GOT3 (cell line): ENCODE results near the gene CACNB3.

Experiments
- DNase-seq: peaks from one replicate; lab custom pipeline; 2025; ENCODE audit warnings: mixed read lengths; lab: John Stamatoyannopoulos, UW

The CACNB3 gene

DNA sequence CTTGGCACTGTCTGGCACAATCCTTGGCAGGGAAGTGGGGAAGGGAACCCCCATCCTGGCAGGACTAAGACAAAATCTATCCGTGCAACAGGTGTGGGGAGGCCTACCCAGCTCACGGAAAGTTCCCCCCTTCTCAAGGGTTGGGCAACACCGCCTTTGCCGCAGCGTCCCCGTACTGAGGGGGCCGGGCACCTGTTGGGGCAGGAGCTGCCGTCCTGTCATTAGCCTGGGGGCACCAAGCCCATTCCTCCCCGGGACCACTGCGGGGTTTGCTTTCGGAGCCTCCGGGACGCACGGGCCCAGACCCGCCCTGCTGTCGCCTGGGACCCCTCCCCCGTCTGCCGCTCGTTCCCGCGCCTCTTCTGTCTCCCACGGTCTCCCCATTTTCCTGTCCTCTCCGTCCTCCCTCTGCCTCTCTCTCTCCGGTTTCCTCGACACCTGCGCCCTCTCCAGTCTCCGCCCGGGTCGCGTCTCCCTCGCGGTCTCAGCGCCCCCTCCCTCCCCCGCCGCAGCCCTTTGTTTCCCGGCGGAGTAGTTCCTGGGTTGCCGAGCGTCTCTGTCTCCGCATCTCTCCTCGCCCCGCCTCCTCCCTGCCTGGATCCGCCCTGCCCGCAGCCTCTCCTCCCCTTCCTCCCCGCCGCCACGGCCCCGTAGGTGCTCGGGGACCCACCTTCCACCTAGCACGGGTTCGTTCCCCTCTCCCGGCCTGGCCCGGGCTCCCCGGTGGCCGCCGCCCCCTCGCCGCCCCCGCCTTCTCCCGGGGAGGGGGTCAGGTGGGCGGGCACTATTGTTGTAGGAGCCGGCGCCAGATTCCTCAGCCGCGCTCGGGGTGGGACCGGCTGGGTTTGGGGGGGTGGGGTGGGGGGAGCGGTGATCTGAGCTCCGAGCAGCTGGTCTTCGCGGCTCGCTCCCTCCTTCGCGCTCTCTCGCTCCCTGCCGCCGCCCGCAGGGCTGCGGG lies at the start of gene CACNB3:
TSS of gene CACNB3 (plus strand) at position 624 of the 958 bp plus-strand sequence. CDS start 434 bp downstream, outside the sequence.
- DNase-seq = no peak

DNA sequence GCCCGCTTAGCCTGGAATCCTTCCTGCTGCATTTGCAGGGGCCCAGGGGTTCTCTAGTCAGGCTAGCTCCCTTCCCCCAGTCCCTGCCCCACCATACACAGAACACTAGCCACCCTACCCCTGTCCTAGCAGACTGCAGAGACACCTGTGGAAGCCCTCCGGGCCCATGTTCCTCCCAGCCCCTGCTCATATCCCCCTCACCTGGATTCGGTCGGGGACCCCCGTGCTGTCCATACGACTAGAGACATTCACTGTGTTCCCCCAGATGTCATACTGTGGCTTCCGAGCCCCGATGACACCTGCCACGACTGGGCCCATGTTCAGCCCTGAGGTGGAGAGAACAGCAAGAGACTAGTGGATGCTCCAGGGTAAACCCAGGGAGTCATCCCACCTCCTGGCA lies 49.6 kb upstream of the CACNB3 start:
- DNase-seq = no peak

DNA sequence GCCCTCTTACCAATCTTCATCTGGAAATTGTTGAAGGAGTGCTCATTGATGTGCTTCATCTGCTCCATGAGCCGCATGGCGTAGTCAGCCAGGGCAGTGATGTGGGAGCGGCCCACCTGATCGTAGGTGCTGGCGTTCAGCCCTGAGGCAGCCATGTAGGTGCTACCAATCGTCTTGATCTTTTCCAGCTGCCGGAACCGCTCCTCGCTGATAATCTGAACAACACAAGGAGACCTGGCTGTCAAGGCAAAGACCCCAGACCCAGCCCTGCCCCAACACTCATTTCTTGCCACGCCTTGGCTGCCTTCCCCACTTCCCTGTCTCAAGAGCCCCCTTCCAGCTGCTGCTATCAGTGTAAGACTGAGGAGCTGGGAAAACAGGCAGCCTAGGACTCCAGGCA lies 47.5 kb upstream of the CACNB3 start:
- DNase-seq = no peak

DNA sequence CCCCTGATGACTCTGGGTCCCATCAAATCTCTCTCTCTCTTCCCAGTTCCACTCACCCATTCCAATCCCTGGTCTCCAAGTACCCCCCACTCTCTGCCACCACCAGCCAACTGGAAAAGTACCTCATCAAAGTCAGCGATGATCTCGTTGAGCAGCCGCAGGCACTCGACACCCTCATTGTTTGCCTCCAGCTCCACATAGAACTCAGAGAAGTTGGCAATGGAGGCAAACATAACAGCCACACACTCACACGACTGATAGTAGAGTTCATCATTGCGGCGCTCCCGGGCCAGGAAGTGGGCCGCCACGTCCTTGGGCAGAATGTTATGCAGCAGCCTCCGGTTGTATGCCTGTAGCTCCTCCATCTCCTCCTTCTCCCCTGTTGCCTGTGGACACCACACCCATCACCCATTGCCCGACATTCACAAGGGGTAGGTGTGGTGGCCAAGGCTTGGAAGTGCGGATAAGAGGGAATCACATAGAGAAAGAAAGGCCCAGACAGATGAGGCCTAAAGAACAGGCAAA lies 46.6 kb upstream of the CACNB3 start:
- DNase-seq = no peak

DNA sequence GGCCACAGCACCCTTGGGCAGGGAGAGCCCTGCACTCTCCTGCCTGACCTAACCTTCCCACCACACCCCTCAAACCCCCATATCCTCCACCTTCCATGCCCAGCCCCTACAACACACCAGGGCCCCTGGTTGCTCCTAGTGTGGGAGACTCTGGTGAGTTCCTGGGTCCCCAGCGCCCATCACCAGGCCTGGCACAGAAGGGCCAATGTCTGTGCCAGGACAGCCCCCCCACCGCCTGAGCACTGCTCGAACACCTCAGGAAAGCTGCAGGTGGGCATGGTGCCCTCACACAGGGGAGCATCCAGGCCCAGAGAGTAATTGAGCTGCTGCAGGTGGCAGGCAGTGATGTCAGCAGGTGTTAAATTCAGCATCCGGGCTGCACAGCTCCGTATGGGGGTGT lies 44.6 kb upstream of the CACNB3 start:
- no peak for DNase-seq

DNA sequence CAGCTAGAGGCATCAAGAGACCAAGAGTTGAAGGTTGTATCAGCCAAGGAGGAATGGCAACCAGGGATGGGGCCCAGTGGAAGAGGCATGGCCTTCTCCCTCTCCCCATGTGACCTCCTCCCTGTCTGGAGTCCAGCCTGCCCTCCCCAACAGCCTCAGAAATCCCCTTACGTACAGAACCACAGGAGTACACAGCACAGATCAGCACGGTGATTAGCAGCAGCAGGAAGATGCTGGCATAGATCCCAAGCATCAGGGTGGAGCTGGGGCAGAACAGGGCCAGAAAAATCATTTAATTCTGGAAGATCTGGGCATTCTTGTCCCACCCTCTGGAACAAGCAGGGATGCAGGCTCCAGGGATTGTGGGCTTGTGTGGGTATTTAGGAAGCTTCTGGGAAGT lies 43.8 kb upstream of the CACNB3 start:
- no peak for DNase-seq

DNA sequence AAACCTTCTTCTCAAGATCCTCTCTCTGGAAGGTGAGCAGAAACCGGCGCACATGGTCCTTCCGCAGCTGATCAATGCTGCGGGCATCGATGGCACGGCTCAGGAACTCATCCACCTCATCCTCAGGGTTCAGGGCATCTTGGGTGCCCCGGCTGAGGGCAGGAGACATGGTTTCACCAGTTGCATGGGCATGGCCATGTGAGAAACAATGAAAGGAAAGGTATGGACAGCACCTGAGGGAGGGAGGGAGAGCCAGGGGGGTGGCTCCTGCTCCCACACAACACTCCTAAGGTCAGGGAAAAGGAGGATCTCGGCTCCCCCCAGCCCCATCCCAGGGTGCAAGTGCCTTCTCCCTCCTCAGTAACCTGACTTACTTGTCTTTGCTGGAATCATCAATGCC lies 43.0 kb upstream of the CACNB3 start:
- no peak for DNase-seq

DNA sequence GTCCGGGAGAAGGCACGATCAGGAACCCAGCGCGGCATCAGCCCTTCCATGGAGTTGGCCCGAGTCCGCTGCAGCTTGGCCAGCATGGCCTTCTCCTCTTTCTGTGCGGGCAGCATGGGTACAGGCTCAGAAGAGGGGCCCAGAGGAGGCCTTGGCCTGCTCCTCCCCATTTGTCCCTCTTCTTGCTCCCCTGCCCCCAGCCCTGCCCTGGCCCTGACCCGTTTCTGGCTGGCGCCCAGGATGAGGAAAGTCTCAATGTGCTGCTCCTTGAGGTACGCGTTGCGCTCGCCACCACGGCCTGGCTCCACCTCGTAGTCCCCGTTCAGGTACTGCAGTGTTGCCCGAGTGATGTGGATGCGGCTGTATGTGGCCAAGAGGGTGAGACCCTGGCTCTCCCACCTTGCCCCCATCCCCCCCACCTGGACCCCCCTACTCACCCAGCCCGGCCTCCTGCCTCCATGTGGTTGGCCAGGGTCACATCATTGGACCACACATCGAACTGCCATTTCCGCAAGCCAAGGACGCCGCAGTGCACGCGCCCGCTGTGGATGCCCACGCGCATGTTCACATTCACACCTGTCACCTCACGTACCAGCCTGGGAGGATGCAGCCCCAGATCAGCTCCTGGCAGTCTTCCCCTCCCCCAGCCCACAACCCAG lies 42.2 kb upstream of the CACNB3 start:
- no peak for DNase-seq

DNA sequence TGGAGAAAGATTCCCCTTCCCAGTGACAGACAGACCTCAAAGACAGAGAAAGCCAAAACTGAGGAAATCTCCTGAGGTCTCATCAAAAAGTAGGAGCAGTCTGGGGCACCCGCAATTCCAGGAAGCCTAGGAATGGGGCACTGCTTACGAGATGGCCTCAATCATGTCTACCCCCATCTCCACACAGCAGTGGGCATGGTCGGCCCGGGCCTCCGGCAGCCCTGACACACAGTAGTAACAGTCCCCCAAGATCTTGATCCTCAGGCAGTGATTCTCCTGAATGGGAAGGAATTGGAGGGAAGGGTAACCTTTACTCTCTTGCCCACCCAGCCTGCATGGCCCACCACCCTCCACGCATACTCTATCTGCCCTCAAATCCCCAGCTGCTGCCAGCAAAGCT lies 41.3 kb upstream of the CACNB3 start:
- no peak for DNase-seq

DNA sequence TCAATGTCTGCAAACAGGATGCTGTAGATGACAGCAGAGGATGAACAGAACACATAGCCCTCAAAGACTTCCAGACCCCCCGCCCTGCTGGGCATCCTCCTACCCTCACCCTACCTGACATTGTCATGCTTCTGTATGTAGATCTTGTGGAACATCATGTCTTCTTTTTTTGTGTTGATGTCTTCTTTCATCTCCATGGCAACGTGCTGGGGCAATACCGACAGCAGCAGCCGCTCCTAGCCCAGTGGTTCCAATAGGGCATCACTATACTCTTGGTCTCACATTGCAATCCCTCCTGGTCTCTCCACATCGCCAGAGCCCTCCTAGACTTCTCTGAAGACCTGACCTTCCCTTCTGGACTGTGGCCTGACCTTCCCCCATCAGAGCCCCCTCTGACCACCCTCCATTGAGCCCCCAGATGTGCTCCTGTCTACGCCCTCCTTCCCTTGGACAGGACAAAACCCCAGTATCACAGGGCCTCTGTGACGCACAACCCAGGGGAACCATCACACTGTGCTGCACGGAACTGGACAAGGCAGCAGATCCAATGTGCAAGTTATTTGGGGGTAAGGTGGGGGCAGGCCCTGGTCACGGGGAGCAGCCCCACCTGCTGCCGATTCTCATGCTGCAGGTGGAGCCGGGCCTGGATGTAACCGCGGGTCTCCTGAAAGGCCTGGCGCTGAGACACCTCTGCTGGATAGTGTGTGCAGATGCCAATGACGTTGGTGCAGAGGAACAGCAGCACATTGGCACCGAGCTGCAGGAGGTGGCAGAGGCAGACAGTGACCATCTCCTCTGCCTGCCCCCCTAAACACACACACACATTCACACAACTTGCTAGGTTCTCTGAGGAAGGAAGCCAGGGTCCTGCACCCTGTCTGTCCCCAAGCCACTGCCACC lies 40.5 kb upstream of the CACNB3 start:
- no peak for DNase-seq

DNA sequence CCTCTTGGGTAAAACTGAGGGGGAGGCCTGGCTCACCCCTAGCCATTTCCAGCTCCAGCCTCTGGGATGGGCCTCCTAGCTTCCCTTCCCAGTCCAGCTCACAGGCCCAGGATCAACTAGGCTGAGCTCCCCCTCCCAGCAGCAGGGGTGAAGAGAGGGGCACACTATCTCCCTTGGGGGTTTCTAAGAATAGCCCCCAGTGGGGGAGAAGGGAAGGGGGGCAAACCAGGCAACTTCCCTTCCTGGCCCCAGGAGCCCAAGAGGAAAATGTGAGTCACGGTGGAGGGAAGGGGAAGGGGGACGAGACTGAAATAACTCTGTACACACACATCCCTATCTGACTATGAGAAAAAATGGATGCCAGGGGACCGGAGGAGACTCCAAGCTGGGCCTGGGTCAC lies 38.4 kb upstream of the CACNB3 start:
- no peak for DNase-seq

DNA sequence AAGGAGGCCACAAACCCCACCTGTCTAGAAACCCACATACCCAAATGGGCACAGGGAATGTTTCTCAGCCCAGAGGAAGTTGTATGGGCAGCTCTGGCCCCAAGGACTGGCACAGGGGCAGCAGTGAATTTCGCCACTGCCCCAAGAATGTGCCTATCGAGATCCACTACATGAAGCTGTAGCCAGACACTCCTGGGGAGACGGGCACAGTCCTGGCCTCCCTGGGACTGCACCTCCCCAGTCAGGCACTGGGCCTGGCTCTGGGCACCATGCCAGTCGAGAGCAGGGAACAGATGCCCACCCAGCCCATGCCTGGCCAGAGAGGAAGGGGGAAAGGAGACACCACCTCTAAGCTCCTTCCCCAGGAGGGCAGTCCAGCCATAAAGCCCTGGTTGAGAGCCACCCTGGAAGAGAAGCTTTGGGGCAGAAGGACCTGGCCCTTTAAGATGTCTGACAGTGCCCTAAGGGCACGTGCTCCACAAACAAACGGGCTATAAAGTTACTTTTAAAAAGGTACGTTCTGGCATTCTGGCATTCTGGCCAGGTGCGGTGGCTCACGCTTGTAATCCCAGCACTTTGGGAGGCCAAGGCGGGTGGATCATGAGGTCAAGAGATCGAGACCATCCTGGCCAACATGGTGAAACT lies 37.8 kb upstream of the CACNB3 start:
- no peak for DNase-seq

DNA sequence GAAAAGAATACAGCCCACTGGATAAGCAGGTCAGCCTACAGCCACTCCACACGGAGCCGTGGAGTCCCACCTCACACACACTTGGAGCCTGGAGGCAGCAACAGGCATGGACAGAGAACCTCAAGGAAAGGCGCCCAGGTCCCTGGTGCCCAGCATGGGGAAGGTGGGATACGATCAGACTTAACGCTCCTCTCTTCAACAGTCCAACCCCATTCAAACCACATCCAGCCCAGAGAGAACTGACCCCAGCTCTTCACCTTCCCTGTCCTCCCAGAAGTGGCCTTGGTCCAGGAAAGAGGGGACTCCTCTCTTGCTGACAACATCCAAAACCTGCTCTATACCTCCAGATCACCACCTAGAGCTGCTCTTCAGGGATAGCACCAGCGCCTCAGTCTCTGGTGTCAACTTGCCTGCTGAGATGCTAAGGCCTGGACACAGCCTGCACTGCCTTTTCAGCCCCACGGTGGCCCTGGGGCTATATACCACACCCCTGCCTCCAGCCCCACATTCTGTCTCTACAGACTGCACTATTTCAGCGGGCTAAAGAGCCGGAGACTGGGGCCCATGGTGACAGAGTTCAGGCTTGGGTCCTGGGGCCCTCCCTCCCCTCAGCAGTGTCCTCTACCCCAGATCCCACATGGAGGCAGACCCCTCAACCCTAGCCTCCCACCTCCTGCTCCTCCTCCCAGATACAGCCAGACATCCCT lies 36.4 kb upstream of the CACNB3 start:
- no peak for DNase-seq

DNA sequence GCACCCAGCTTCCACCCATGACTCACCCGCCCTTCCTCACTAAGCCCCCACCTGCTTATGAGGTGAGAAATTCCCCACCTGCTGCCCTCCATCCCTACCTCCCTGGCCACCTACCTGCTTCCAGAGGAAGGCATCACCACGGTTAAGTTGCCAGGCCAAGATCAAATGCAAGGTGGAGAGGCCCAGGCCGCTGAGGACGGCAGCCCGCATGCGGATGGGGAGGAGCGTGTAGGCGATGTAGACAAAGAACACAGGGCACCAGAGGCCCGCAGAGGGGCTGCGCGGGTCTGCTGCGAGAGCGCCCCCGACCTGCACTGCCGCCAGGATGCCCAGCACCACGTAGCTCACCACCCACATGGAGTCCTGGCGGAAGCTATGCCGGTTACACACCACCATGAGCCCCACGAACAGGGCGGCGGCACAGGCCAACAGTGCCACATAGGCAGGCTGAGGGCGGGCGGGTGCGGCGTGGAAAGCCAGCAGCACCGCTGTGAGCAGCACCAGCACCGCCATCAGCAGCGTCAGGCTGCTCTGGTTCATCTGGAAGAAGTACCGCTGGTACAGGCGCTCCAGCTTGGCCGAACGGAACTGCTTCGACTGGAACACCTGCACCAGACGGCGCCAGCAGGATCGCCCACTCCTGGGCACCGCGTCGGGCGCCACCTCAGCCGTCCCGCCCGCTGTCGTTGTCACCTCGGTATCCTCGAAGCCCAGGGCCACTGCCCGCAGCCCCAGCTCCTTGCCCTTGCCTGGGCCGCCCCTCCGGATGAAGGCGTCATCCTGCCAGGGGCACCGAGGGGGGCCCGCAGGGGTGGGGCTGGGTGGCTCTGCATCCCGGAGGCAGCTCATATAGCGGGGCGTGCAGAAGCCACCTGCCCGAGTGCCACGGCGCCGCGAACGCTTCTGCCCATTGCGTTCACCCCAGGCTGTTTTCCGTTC lies 35.6 kb upstream of the CACNB3 start:
- no peak for DNase-seq

DNA sequence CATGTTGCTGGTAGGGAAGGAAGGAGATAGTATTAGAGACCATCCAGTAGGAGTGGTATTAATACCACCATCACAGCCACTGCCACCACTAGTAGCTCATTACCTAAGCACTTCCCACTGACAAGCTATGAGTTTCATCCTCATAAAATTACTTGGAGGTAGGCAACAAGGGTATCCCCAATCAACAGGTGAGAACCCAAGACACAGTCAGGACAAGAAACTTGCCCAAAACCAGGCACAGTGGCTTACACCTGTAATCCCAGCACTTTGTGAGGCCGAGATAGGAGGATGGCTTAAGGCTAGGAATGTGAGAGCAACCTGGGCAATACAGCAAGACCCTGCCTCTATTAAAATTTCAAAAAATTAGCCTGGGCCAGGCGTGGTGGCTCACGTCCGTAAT lies 34.9 kb upstream of the CACNB3 start:
- DNase-seq = no peak

DNA sequence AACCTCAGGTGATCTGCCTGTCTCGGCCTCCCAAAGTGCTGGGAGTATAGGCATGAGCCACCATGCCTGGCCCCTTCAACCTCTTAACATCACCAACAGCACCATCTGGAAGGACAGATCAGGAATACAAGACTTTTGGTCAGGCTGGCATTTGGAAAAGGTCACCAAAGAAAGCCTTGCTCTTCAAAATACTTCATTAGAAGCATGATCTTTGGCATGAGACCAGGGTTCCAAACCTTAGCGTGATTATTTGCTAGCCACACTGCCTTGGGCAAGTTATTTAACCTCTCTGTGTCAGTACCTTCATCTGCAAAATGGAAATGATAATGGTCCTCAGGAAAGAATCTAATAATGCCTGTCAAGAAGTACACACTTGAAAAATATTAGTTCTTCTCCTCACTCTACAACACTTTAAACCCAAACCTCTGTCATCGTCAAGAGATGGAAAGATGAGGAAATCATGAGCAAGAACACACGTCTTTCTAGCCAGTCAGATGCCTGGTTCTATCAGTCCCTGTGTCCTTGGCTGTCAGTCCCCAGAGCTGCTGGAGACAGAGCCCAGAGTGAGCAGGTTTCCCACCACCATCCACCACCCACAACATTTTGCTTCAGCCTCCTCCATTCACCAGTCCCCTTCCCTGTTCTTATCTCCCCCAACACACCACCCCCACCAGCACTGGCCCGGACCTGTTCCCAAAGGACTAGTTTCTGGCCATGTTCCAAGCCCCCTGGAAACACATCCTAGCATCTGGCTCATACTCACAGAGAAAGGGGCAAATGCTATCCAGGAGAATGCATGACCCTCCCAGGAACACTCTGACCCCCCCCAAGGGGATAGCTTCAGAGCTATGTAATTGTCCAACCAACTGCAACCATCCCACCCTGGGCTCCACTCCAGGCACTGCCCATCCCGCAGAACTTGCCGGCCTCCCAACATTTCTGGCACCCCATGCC lies 31.4 kb upstream of the CACNB3 start:
- no peak for DNase-seq

DNA sequence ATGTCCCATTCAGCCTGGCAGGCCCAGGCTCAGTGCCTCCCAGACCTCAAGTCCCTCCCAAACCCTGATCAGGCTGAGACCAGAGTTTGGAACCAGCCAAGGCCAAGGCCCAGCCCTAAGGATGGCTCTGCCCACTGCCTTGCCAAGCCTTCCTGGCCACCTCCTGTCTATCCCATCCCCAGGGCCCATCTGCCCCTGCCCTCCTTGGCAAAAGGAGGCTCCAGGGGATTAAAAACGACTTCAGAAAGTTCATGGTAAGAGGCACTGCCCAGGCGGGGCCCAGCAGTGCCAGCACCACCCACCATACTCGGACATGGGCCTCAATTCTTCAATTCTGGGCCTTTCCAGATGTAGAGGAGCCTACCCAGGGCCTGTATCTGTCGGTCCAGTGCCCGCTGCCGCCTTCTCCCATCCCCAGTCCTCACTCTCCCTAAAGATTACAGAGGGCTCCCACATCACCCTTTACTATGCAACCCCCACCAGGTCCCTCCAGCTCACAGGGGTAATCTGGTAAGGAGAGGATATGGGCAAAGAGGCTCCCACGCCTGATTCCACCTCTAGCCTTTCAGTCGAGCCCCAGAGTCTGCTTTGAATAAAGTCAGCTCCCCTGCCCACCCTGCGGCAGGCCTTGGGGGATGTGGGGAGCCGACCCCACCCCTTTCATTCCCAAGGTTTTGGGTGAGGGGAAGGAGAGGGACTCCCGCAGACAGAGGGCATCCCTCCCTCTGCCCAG lies 30.3 kb upstream of the CACNB3 start:
- no peak for DNase-seq

DNA sequence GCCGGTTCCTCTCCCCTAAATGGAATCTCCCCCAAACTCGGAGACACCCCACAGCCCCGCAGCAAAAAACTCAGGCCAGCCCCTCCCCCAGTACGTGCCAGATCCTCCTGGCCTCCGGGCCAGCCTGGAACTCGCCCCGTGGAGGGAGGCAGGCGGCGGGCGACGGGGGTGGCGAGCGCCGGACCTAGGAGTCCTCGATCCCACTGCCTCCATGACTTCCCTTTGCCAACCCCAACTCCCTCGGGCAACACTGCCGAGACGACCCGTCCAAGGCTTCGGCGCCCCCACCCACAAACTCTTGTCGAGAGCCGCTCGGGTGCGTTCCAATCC lies 29.8 kb upstream of the CACNB3 start:
- no peak for DNase-seq
